GM06990 (cell line): ENCODE results near the gene SLC12A7.

ENCODE experiments used
- DNase-seq: peaks from one replicate; pipeline ENCODE4 v3.0.0-alpha.2; 2011; ENCODE audit not compliant: insufficient read length; ENCODE audit errors: extremely low read depth
- H3K27me3 ChIP-seq: replicated peaks from 2 replicates; pipeline ENCODE4 v1.6.0; 2011; ENCODE audit warnings: low read length; ENCODE audit not compliant: control insufficient read depth, insufficient read depth
- H3K36me3 ChIP-seq: 2 replicates; pipeline ENCODE4 v1.5.1; 2011; ENCODE audit warnings: low read length; ENCODE audit not compliant: control insufficient read depth, insufficient read depth
- H3K4me3 ChIP-seq: replicated peaks from 2 replicates; pipeline ENCODE4 v1.5.1; 2011; ENCODE audit warnings: low read depth, mild to moderate bottlenecking, control low read depth, low read length
- TF ChIP-seq, protein P1 (sequence below): IDR thresholded peaks from 2 replicates; pipeline ENCODE4 v1.5.1; 2011; ENCODE audit warnings: low read length, control low read depth, mild to moderate bottlenecking, inconsistent platforms; ENCODE audit not compliant: insufficient read depth, poor library complexity, severe bottlenecking

SLC12A7 gene

DNA sequence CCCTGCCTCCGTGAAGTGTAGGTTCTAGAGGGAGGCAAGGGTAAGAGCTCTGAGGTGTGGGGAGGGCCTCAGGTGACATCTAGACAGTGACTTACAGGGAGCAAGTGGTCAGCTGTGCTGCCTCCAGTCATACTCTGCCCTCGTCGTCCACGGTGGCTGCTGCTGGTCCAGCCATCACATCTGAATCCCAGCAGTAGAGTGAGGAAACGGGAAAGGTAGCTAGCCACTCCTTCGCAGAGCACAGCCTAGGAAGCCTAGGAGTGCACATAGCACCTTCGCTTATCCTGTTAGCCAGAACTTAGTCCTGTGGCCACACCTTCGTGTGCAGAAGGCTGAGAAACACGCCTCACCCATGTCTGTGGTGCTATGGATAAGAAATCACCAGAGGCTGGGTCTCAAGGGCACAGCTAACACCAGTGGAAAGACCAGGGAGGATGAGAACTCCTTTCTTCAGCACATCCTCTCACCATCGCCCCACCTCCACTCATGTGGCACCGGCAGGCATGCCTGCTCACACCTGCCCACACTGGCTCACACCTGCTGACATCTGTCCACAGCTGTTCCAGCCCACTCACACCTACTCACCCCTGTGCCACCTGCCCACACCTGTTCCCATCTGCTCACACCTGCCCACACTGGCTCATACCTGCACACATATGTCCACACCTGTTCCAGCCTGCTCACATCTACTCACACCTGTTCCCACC is 45.0 kb upstream of the SLC12A7 start:
- DNase-seq, result no peak
- peaks cover 2% of the 10 kb centered on the region; the same call in 1 of the 2 replicates for H3K27me3 ChIP-seq
- no peak overlapping the region for H3K4me3 ChIP-seq
- no peaks in the 10 kb centered on the region for H3K36me3 ChIP-seq
- TF ChIP-seq, protein P1, sequence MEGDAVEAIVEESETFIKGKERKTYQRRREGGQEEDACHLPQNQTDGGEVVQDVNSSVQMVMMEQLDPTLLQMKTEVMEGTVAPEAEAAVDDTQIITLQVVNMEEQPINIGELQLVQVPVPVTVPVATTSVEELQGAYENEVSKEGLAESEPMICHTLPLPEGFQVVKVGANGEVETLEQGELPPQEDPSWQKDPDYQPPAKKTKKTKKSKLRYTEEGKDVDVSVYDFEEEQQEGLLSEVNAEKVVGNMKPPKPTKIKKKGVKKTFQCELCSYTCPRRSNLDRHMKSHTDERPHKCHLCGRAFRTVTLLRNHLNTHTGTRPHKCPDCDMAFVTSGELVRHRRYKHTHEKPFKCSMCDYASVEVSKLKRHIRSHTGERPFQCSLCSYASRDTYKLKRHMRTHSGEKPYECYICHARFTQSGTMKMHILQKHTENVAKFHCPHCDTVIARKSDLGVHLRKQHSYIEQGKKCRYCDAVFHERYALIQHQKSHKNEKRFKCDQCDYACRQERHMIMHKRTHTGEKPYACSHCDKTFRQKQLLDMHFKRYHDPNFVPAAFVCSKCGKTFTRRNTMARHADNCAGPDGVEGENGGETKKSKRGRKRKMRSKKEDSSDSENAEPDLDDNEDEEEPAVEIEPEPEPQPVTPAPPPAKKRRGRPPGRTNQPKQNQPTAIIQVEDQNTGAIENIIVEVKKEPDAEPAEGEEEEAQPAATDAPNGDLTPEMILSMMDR, result no peak

DNA sequence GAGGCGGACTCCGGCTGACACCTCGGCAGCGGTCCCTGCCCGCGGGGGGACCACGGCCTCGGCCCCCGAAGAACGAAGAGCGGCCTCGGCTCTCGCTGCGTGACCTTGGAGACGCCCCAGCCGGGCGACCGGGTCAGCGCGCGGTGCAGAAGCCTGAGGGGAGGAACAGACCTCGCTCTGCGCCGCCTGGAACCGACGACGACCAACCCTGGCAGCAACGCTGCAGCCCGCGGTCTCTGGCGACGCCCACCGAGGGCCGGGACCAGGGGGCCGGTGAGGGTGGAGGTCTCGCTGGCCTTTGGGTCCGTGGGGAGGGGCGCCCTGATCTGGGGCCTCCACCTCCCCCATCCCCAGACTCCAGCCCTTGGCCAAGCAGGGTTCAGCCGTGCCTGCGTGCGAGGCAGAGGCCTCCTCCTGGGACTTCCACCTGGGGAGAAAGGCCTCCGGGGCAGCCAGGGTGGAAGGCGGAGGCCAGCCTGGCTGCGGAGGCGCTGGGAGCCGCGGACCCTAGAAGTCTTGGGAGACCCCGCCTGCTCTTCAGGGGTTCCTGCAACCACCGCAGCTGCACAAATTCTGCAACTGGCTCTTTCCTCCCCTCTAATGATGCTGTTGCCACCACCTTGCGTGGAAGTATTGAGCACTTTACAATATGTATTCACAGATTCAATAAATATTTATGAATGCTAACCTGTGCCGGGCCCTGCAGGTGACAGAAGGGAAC is 44.3 kb upstream of the SLC12A7 start:
- TF ChIP-seq, protein P1, result no peak
- Histone ChIP-seq H3K36me3 (no peaks in the 10 kb centered on the region), H3K27me3 (peaks cover 2% of the 10 kb centered on the region; the same call in 1 of the 2 replicates), H3K4me3 (no peak overlapping the region)
- DNase-seq, result no peak

DNA sequence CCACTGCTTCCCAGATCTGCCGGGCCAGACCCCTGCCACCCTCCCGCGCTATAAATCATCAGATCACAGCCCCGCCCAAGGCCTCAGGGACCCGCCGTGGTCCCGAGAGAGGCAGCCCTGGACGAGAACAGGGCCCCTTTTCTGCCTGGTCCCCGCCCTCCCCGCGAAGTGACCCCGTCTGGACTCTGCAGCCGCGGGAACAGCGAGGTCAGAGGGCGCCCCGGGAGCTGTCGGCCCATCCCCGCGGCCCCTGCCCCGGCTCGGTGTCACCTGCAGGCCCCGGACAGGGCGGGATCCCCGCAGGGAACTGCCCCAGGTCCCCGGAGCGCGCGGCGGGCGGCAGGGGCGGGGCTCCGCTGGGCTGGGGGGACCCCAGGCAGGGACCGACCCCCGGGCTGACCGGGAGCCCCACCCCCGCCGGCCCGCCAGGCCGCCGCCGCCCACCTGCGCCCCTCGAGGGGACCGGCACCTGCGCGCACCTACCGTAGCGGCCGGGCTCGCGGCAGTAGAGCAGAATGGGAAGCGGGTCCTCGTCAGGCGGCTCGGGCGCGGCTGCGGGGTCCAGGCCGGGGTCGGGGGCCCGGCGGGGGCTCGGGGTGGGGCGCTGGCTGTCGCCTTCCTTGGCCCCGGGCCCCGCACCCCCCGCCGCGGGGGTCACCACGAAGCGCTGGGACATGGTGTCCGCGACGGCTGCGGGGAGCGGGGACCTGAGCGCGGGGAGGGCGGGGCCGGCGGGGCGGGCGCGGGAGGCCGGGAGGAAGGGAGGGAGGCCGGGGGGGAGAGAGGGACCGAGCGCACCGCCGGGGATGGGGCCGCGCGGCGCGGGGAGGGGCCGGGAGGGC is 43.5 kb upstream of the SLC12A7 start:
- H3K27me3 ChIP-seq, result no peaks in the 10 kb centered on the region; the same call in 1 of the 2 replicates
- DNase-seq, result no peak
- TF ChIP-seq, protein P1, result no peak
- H3K4me3 ChIP-seq, result no peak overlapping the region
- no peaks in the 10 kb centered on the region for H3K36me3 ChIP-seq

DNA sequence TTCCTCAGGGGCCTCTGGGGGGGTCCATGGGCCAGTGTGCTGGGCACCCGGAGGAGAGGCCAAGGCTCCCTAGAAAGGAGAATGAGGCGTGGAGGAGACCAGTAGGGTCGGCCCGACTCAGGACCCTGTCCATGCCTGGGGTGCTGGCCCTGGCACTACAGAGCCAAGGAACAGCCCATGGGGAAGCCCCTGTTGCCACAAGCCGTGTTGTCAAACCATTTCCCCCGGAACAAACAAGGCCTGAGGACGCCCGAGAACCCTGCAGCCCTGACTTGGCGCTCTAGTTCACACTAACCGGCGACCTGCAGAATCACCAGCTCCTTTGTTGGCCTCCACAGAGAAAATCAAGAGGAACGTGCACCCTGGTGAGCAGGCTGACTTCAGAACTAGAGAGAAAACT is 41.6 kb upstream of the SLC12A7 start:
- no peaks in the 10 kb centered on the region; the same call in 1 of the 2 replicates for H3K27me3 ChIP-seq
- TF ChIP-seq, protein P1, result no peak
- no peak for DNase-seq
- no peak overlapping the region for H3K4me3 ChIP-seq
- H3K36me3 ChIP-seq, result no peaks in the 10 kb centered on the region

DNA sequence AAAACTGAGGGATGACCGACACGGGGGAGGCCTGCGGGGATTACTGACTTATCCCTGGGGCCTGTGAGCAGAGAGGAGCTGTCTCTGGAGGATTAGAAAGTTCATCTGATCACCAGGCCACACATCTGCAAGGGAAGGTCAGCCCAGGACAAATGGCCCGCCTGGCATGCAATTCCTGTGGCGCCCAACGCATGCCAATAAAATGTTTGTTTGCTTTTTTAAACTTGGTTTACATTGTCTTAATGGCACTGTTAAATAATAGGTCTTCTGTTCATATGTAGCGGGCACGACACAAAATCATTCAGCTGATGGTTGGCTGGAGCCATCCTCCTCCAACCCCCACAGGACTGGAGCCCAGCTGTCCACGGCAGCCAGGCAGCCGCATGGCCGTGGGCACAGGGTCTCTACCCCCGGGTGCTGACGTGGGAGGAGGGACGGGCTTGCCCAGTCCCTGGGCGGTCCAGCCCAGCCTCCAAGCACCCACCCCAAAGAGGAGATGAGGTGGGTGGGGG is 41.0 kb upstream of the SLC12A7 start:
- H3K4me3 ChIP-seq, result no peak overlapping the region
- no peaks in the 10 kb centered on the region for H3K36me3 ChIP-seq
- TF ChIP-seq, protein P1, result no peak
- H3K27me3 ChIP-seq, result no peaks in the 10 kb centered on the region; the same call in 1 of the 2 replicates
- DNase-seq, result no peak
